Activated T-helper 2 cell treated with anti-CD3 and anti-CD28 coated beads, Interferon-gamma antibody, Interleukin-2, Interleukin-4, amounts not matched to agents 10 μg/mL and 5 μg/mL and 100 μg/mL, durations not matched to agents 14 hours and 24 hours and 36 hours (primary cell): ENCODE data around the gene RAB7A. TPM values are rescaled to one million over a fixed set of nuclear protein-coding genes. Genes with fewer than 3 reads are reported as not detected.
"Not testable (repeated sequence)": the region's sequence is repeated elsewhere in the genome, so short reads cannot be mapped to it uniquely, and the experiment has no call there.

Experiments
- DNase-seq: peaks from one replicate; pipeline ENCODE4 v3.0.0; 2021; ENCODE audit warnings: low spot score
- H3K27ac Mint-ChIP-seq: one replicate; pipeline ENCODE4 v1.8.0; 2021; ENCODE audit warnings: mixed read lengths
- H3K27me3 Mint-ChIP-seq: one replicate; pipeline ENCODE4 v1.8.0; 2021; ENCODE audit warnings: low read depth, mixed read lengths
- H3K36me3 Mint-ChIP-seq: one replicate; pipeline ENCODE4 v1.8.0; 2021; ENCODE audit warnings: low read depth, mixed read lengths
- H3K4me1 Mint-ChIP-seq: one replicate; pipeline ENCODE4 v1.8.0; 2021; ENCODE audit warnings: low read depth, mixed read lengths
- H3K4me3 Mint-ChIP-seq: one replicate; pipeline ENCODE4 v1.8.0; 2021; ENCODE audit warnings: low read depth, mild to moderate bottlenecking, moderate library complexity, mixed read lengths
- H3K9me3 Mint-ChIP-seq: one replicate; pipeline ENCODE4 v1.8.0; 2021; ENCODE audit warnings: mixed read lengths
- intact Hi-C: fragments of 100-400 bp; cut with micrococcal nuclease; formaldehyde crosslinking; loops from one replicate; pipeline ENCODE4 v1.15.1; 2023
- total RNA-seq: library from RNA; stranded (reverse); gene quantifications from 2 replicates; pipeline ENCODE4 v1.2.3, GENCODE V29; 2022

RAB7A gene
- total RNA-seq, 1 donor from 2014 or later = 322 TPM

DNA sequence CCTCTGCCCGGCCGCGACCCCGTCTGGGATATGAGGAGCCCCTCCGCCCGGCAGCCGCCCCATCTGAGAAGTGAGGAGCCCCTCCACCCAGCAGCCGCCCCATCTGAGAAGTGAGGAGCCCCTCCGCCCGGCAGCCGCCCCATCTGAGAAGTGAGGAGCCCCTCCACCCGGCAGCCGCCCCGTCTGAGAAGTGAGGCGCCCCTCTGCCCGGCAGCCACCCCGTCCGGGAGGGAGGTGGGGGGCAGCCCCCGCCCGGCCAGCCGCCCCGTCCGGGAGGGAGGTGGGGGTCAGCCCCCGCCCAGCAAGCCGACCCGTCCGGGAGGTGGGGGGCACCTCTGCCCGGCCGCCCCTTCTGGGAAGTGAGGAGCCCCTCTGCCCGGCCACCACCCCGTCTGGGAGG is 47.2 kb downstream of the RAB7A start:
- H3K9me3 Mint-ChIP-seq, intact Hi-C loops, DNase-seq, H3K27me3 Mint-ChIP-seq, H3K27ac Mint-ChIP-seq, H3K4me3 Mint-ChIP-seq: not testable (repeated sequence)
- Mint-ChIP-seq H3K36me3 (peaks cover 38% of the 10 kb centered on the region), H3K4me1 (peaks cover 49% of the 10 kb centered on the region)

DNA sequence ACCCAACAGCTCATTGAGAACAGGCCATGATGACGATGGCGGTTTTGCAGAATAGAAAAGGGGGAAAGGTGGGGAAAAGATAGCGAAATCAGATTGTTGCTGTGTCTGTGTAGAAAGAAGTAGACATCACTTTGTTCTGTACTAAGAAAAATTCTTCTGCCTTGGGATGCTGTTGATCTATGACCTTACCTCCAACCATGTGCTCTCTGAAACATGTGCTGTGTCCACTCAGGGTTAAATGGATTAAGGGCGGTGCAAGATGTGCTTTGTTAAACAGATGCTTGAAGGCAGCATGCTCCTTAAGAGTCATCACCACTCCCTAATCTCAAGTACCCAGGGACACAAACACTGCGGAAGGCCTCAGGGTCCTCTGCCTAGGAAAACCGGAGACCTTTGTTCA is 47.6 kb downstream of the RAB7A start:
- intact Hi-C loops, H3K9me3 Mint-ChIP-seq, H3K27ac Mint-ChIP-seq, H3K27me3 Mint-ChIP-seq, DNase-seq, H3K4me3 Mint-ChIP-seq: not testable (repeated sequence)
- Mint-ChIP-seq H3K36me3 (peaks cover 41% of the 10 kb centered on the region), H3K4me1 (peaks cover 52% of the 10 kb centered on the region)

DNA sequence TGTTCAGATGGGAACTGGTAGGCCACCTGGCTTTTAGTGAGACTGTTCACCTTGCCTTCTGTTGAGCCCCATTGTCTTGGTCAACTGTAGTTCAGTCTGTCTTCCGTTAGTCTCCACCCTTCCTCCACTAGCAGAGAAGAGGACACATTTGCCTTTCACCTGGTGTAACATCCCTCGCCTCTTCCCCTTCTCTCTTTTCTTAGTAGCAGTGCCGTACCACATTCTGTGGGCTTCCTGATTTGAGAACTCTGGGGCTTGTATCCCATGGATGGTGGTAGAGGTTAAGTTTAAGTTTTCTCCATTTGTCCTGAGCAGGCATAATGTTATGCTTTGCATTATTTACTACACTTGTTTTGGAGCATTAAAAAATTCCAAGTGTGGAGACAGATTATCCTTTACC is 49.3 kb downstream of the RAB7A start:
- peaks cover 40% of the 10 kb centered on the region for H3K36me3 Mint-ChIP-seq
- H3K4me1 Mint-ChIP-seq = peaks cover 58% of the 10 kb centered on the region
- no peak for DNase-seq
- H3K9me3 Mint-ChIP-seq = no peaks in the 10 kb centered on the region
- no peak overlapping the region for H3K27ac Mint-ChIP-seq
- intact Hi-C loops = no loop called here
- H3K4me3 Mint-ChIP-seq = no peak overlapping the region
- no peaks in the 10 kb centered on the region for H3K27me3 Mint-ChIP-seq

DNA sequence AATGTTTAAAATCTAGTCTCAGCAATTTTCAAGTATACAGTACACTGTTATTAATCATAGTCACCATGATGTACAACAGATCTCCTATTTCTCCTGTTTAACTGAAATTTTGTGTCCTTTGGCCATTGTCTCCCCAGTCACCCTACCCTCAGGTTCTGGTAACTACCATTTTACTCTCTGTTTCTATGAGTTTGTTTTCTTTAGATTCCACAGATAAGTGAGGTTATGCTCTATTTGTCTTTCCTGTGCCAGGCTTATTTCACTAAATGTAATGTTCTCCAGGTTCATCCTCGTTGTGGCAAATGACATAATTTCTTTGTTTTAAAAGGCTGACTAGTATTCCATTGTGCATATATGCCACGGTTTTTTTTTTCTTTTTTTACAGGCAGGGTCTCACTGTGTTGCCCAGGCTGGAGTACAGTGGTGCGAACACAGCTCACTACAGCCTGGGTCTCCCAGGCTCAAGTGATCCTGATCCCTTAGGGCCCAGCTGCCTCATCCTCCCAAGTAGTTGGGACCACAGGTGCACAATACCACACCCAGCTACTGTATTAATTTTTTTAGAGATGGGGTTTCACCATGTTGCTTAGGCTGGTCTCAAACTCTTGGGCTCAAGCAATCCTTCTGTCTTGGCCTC is 50.0 kb downstream of the RAB7A start:
- H3K9me3 Mint-ChIP-seq = no peaks in the 10 kb centered on the region
- H3K27ac Mint-ChIP-seq = peak overlapping the region; percentile 67
- intact Hi-C loops = no loop called here
- no peaks in the 10 kb centered on the region for H3K27me3 Mint-ChIP-seq
- peaks cover 38% of the 10 kb centered on the region for H3K36me3 Mint-ChIP-seq
- no peak overlapping the region for H3K4me3 Mint-ChIP-seq
- H3K4me1 Mint-ChIP-seq = peaks cover 62% of the 10 kb centered on the region
- no peak for DNase-seq

DNA sequence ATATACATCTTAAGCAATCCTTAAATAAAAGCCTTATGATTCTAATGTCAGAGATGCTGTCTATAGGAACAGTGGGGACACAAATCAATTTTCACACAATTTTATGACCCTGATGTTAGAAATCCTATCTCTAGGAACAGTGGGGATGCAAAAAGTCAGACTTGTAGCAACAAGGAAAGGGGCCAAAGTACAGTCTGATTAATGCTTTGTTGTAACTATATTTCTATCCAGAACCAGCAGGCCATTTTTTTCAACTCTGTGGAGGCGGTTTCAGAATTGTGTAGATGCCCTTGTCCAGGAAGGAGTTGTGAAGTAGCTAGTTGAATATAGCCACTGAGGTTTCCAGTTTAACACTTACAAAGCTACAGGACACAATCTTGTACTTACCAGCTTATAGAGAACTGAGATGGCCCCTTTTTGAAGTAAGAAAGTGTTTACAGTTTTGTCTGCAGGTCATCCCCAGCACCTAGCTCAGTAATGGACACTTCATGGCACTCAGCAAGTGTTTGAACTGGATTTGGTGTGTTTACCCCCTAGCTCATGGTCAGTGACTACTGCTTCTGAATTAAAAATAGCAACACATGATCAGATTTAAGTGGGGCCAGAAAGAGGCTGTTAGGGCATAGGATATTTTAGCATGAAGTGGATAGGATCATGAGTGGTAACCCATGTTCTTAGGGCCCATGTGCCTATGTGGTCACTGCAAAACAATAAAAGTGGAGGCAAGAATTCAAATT is 54.3 kb downstream of the RAB7A start:
- intact Hi-C loops = no loop called here

DNA sequence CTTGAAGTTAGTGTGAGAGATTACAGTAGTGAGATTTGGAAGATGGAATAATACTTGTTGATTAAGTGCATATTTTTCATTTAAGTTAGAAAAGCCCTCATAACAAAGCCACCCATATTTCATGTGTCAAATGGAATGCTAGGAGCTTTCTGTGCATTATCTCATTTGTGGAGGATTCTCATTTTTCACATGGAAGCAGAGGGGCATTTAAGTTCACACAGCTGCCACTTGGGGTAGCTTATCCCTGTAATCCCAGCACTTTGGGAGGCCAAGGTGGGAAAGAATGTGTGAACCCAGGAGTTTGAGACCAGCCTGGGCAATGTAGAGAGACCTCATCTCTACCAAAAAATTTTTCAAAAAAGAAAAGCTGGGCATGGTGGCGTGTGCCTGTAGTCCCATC is 55.2 kb downstream of the RAB7A start:
- H3K27me3 Mint-ChIP-seq = no peaks in the 10 kb centered on the region
- H3K9me3 Mint-ChIP-seq = no peaks in the 10 kb centered on the region
- no peak for DNase-seq
- peaks cover 10% of the 10 kb centered on the region for H3K36me3 Mint-ChIP-seq
- H3K4me1 Mint-ChIP-seq = peaks cover 68% of the 10 kb centered on the region
- intact Hi-C loops = no loop called here
- H3K4me3 Mint-ChIP-seq = no peak overlapping the region
- H3K27ac Mint-ChIP-seq = peak overlapping the region; percentile 39

More for the DNA sequence above, 54.3 kb downstream of the RAB7A start:
- H3K27ac Mint-ChIP-seq = no peak overlapping the region
- H3K27me3 Mint-ChIP-seq = no peaks in the 10 kb centered on the region
- H3K36me3 Mint-ChIP-seq = peaks cover 17% of the 10 kb centered on the region
- H3K4me1 Mint-ChIP-seq = peaks cover 71% of the 10 kb centered on the region
- H3K9me3 Mint-ChIP-seq = no peaks in the 10 kb centered on the region
- H3K4me3 Mint-ChIP-seq = no peak overlapping the region
- DNase-seq = no peak

DNA sequence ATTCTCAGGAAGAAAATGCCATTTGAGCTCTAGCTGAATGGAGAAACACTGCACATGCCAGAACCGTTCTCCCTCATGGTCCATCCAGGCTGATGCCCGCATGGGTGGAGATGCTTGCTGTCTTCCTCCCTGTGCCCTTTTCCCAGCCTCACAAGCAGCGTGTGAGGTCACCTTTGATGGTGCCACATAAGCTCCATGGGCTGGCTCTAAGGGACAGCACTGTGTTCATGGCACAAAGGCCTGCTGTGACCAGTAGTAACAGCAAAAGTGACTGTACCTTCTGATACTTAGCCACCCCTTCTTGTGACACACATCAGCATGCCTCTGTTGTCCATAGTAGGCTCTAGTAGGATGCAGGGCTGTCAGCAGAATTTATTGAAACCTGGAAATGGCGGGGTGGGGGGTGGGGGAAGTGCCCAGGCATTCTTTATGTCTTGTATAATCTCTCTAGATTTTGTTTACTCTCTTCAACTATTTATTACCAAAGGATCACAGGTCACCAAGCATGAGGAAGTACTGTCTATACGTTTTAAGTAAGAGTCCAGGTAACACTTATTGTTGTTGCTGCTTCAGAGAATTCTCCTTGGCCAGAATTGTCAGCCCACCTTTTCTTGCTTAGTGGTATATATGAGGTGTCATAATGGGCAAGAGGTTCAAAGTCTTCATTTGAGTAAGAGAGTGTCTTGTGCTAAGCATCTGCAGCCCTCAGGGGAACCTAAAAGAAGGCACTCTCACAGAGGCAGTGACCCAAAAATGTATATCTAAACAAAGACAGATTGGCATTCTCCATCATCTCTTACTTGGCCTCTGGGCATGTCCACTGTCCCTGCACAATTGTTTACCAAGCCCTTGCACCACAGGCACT is 56.5 kb downstream of the RAB7A start:
- Mint-ChIP-seq H3K9me3 (no peaks in the 10 kb centered on the region), H3K4me3 (no peak overlapping the region), H3K4me1 (peaks cover 68% of the 10 kb centered on the region), H3K27me3 (no peaks in the 10 kb centered on the region), H3K36me3 (peaks cover 6% of the 10 kb centered on the region), H3K27ac (no peak overlapping the region)
- intact Hi-C loops = no loop called here
- no peak for DNase-seq

DNA sequence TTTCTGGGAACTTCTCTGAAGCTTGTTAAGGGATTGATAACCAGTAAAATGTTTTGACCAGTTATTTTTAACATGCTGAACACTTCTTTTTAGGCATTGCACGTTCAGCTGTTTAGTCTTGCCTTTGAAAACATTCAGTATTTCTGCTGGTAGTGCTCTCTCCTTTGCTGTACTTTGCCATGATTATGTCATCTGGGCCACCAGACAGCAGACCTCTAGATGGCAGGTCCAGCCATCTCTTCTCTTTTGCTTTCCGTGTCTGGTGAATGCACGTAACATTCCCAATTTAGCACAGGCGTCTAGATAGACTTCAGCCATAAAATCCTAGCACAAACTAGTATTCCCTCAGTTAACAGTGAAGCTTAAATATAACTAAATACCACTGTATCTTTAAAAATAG is 57.8 kb downstream of the RAB7A start:
- no peaks in the 10 kb centered on the region for H3K9me3 Mint-ChIP-seq
- no peak for DNase-seq
- H3K4me3 Mint-ChIP-seq = no peak overlapping the region
- H3K4me1 Mint-ChIP-seq = peaks cover 68% of the 10 kb centered on the region
- intact Hi-C loops = no loop called here
- peak overlapping the region; percentile 1 for H3K27ac Mint-ChIP-seq
- no peaks in the 10 kb centered on the region for H3K27me3 Mint-ChIP-seq
- peaks cover 3% of the 10 kb centered on the region for H3K36me3 Mint-ChIP-seq

DNA sequence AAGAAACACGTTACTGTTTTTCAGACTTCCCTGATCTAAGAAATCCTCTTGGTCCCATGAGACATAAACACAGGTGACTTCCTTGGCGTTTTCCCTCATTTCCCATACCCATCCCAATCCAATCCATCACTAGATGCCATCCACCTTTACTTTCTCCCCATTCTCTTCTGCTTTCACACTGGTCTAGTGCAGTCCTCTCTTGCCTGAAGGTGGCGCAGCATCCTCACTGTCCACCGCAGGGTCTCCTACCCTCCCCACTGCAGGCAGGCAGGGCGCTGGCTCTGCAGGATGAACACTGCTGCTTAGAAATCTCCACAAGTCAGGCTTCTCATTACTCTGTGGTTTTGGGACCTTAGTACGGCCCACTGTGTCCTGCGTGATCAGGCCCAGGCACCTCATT is 58.2 kb downstream of the RAB7A start:
- peak overlapping the region; percentile 3 for H3K27ac Mint-ChIP-seq
- H3K36me3 Mint-ChIP-seq = peaks cover 3% of the 10 kb centered on the region
- peaks cover 68% of the 10 kb centered on the region for H3K4me1 Mint-ChIP-seq
- intact Hi-C loops = no loop called here
- no peak for DNase-seq
- H3K9me3 Mint-ChIP-seq = no peaks in the 10 kb centered on the region
- H3K4me3 Mint-ChIP-seq = no peak overlapping the region
- H3K27me3 Mint-ChIP-seq = no peaks in the 10 kb centered on the region

DNA sequence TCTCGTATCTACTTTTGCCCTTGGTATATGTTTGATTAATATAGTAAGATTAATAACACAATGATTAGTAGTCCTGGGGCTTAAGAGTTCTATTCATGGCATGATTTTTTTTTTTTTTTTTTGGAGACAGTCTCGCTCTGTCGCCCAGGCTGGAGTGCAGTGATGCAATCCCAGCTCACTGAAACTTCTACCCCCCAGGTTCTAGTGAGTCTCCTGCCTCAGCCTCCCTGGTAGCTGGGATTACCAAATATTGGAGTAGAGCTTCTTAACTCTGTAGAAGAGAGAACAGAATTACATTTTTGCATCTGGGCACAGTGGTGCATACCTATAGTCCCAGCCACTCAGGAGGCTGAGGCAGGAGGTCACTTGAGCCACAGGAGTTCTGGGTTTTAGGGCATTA is 58.9 kb downstream of the RAB7A start:
- Mint-ChIP-seq H3K4me1 (peaks cover 64% of the 10 kb centered on the region), H3K27ac (no peak overlapping the region)
- intact Hi-C loops = no loop called here

DNA sequence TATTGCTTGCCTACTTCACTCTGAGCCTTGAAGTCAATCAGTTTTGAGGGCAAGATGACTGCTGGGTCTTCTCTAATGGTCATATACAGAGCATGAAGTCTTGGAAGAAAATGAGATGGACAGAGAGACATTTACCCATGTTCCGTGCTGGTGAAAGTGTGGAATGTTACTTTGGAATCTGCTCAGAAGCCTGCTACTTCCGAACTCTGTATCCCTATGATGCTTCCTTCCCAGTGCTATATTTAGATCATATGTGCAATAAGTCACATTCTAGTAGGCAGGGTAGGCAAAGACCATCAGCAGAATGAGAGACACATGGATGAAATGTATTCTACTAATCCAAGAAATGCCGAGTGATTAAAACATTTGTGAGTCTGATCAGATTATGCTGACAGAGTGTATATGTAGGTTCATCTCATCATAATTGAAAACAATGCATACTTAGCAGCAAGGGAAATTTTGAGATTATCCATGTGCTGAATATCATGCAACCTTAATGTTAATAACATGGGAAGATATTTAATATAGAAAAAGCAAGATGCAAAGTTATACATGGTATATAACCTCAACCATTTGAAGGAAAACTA is 60.5 kb downstream of the RAB7A start:
- Mint-ChIP-seq H3K9me3 (no peaks in the 10 kb centered on the region), H3K27ac (peak overlapping the region; percentile 96), H3K4me1 (peaks cover 67% of the 10 kb centered on the region), H3K36me3 (peaks cover 5% of the 10 kb centered on the region), H3K27me3 (no peaks in the 10 kb centered on the region), H3K4me3 (no peak overlapping the region)
- DNase-seq = no peak
- intact Hi-C loops = loop anchor here (1.0 kb wide), 1 partner anchor 9 kb away; no protein-coding TSS in a partner anchor

More for the DNA sequence above, 58.9 kb downstream of the RAB7A start:
- H3K4me3 Mint-ChIP-seq = no peak overlapping the region
- no peak for DNase-seq
- peaks cover 3% of the 10 kb centered on the region for H3K36me3 Mint-ChIP-seq
- no peaks in the 10 kb centered on the region for H3K27me3 Mint-ChIP-seq
- no peaks in the 10 kb centered on the region for H3K9me3 Mint-ChIP-seq
